ENCODE data around the gene SNRPD1. TPM values are rescaled to one million over a fixed set of nuclear protein-coding genes. Genes with fewer than 3 reads are reported as not detected.
"Not testable (repeated sequence)": the region's sequence is repeated elsewhere in the genome, so short reads cannot be mapped to it uniquely, and the experiment has no call there.

Gene SNRPD1
- total RNA-seq, result 46.8 and 56.7 TPM in 2 replicates

GRCh38 chr18:21612125-21613039 lies at the start of gene SNRPD1:
SNRPD1 (plus strand) TSS chr18:21612314; CDS start chr18:21612430, 116 bp downstream.
- DNase-seq (ENCODE audit: low read depth, low spot score), result peak; percentile 81

DNA sequence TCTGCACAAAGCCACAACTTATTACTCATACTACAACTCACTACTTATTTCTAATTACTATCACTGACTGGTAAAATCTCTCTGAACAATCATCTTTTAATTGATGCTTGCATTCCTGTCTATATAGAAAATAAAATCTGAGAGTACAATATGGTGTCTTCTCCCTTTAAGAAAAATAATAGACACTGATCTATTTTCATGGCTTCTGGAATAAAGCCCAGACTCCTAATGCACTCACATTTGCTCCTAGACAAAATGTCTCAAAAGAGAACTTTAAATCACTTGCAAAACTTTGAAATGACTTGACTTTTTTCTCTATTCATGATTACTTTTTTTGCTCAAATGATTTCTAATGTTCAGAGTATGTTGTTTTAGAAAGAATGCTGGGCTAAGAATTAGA lies 40.3 kb upstream of the SNRPD1 start:
- DNase-seq (ENCODE audit: low read depth, low spot score), result no peak

- DNase-seq (ENCODE audit: low read depth, low spot score), result no peak
Observed at GRCh38 chr18:21575656-21576055, 36.5 kb upstream of the SNRPD1 start.

- no peak for DNase-seq (ENCODE audit: low read depth, low spot score)
Observed at GRCh38 chr18:21584391-21584790, 27.7 kb upstream of the SNRPD1 start.

GRCh38 chr18:21592361-21592760 lies 19.8 kb upstream of the SNRPD1 start:
- not testable (repeated sequence) for DNase-seq (ENCODE audit: low read depth, low spot score)

GRCh38 chr18:21593540-21594257 lies 18.4 kb upstream of the SNRPD1 start:
- no peak for DNase-seq (ENCODE audit: low read depth, low spot score)

GRCh38 chr18:21597620-21598019 lies 14.5 kb upstream of the SNRPD1 start:
- DNase-seq (ENCODE audit: low read depth, low spot score), result no peak

- DNase-seq (ENCODE audit: low read depth, low spot score), result no peak
Observed at GRCh38 chr18:21598726-21599584, 13.2 kb upstream of the SNRPD1 start.

- DNase-seq (ENCODE audit: low read depth, low spot score), result no peak
Observed at GRCh38 chr18:21599585-21600525, 12.3 kb upstream of the SNRPD1 start.

- peak; percentile 89 for DNase-seq (ENCODE audit: low read depth, low spot score)
Observed at GRCh38 chr18:21600526-21601410, 11.3 kb upstream of the SNRPD1 start, which contains the start of gene ESCO1. ESCO1 (minus strand) TSS chr18:21600704; CDS start chr18:21574843, 25,861 bp downstream.

- DNase-seq (ENCODE audit: low read depth, low spot score), result no peak
Observed at GRCh38 chr18:21602299-21602587, 9.9 kb upstream of the SNRPD1 start.

- DNase-seq (ENCODE audit: low read depth, low spot score), result no peak
Observed at GRCh38 chr18:21604671-21605070, 7.4 kb upstream of the SNRPD1 start.

DNA sequence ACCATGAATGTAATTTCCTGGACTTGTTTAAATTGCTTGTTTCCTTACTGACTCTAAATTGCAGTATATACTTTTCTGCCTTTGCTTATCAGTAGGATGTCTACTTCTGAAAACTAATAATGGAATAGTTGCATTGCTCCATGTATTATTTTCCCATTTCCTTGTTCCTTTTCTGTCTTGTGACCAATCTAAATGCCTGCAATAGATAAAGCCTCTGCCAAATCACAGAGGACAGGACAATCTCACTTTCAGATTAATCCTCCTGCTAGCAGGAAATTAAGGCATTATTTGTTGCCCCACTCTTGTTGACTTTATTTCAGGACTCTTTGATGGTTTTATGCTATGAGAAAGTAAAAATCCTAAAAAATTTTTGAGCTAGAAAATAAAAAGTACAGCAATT lies 6.9 kb upstream of the SNRPD1 start:
- DNase-seq (ENCODE audit: low read depth, low spot score), result no peak

DNA sequence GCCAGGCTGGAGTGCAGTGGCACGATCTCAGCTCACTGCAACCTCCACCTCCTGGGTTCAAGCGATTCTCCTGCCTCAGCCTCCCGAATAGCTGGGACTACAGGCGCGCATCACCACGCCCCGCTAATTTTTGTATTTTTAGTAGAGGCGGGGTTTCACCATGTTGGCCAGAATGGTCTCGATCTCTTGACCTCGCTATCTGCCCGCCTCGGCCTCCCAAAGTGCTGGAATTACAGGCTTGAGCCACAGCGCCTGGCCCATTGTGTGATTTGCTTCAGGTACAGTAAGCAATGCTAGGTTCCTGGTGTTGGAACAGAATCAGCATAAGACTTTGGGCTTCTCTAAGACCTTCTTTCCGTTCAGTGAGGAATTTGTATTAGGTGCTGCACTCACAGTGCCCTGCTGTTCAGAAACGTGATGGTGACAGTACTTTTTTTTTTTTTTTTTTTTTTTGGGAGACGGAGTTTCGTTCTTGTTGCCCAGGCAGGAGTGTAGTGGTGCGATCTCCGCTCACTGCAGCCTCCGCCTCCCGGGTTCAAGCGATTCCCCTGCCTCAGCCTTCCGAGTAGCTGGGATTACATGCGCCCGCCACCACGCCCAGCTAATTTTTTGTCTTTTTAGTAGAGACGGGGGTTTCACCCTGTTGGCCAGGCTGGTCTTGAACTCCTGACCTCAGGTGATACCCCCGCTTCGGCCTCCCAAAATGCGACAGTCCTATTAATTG lies 551 bp upstream of the SNRPD1 start:
- not testable (repeated sequence) for DNase-seq (ENCODE audit: low read depth, low spot score)

DNA sequence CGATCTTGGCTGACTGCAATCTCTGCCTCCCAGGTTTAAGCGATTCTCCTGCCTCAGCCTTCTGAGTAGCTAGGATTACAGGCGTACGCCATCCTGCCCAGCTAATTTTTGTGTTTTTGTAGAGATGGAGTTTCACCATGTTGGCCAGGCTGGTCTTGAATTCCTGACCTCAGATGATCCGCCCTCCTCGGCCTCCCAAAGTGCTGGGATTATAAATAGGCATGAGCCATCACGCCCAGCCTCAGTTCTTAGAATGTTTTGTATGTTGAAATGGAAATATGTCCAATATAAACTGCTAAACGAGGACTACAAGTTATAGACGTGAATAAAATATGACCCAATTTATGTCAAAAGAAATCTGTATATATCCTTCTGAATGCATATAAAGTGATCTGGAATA lies 9.5 kb downstream of the SNRPD1 start:
- DNase-seq (ENCODE audit: low read depth, low spot score), result not testable (repeated sequence)

DNA sequence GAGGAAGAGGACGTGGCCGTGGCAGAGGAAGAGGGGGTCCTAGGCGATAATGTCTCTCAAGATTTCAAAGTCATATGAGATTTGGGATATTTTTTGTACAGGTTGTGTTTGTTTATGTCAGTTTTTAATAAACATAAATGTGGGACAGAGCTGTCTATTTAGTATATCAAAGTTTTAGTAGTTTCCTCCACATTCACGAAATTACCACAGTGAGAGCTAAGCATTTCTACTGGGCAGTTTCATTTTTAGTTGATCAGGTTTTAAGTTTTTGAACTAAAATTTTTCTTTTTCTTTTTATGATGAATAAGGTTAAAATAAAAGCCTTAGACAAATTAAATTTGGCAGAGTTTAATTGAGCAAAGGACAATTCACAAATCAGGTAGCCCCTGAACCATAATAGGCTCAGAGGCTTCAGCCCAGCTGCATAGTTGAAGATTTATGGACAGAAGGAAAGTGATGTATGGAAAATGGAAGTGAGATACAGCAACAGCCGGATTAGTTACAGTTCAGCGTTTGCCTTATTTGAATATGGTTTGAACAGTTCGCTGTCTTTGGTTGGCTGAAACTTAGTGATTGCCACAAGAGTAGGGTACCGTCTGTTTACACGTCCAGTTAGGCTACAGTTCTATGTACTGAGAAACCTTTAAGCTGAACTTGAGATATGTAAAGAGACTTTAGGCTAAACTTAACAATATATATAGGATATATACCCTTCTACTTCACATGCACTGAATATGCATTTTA lies 17.1 kb downstream of the SNRPD1 start:
- no peak for DNase-seq (ENCODE audit: low read depth, low spot score)

DNA sequence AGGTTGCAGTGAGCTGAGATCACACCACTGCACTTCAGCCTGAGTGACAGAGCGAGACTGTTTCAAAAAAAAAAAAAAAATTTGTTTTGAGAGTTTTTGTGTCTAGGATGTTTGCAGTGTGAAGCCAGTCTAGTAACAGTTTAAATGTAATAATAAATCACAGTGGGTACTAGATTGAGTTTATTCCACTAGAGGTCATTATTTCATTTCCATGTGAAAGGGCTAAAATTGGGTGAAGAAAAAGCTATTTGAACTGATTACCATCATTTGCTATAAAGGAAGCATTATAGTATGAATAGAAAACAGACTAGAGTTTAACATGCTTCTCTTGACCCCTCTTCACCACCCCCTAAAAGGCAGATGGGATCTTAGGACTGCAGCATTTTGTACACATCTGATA lies 20.3 kb downstream of the SNRPD1 start:
- no peak for DNase-seq (ENCODE audit: low read depth, low spot score)

DNA sequence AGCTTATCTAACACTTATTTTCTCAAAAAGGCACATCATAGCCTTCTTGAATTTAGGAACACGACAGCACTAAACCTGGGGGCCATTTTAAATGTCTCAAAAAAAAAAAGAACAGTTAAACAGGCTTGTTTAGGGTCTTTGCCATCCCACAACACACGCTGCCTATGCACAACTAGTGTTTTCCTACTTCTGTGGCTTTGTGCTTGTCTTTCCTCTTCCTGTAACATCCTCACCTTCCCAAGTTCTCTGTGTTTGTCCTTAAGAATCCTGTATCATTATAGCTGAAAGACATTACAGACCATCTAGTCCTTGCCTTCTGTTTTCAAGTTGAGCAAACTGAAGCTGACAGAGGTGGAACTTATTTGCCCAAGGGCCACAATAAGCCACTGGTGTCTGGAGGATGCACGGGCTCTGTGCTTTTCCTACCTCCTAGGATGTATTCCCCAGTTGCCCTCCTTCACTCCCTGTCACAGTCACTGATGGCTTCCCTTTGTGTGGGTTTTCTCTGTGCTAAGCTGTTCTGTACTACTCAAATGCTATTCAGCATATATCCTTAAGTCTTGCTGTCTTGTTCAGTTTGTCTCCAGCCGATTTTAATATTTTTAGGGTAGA lies 22.6 kb downstream of the SNRPD1 start:
- no peak for DNase-seq (ENCODE audit: low read depth, low spot score)

Measured in pulmonary artery endothelial cell (primary cell).